Measurements from ENCODE around the gene SDK1. TPM values are rescaled to one million over a fixed set of nuclear protein-coding genes. Genes with fewer than 3 reads are reported as not detected.
"Not testable (repeated sequence)": the region's sequence is repeated elsewhere in the genome, so short reads cannot be mapped to it uniquely, and the experiment has no call there.

The SDK1 gene
- total RNA-seq, 1 donor from 2014 or later: 225 TPM

DNA sequence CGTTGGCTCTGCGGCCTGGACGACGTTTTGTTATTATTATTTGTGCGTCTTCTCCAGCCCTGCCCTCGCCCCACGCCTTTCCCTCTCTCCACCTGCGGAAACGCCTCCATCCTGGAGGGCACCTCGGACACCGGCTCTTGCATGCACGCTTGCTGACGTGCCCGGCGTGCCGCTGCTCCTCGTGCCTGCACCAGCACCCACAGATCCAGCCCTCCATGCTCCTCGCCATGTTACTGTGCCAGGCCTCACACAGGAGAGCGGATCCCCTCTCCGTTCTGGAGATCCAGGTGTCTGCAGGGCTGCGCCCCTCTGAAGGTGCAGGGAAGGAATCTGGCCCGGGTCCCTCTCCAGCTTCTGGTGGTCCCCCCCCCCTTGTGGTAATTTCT lies 1007.1 kb downstream of the SDK1 start:
- H3K9me3 Mint-ChIP-seq (ENCODE audit: unreplicated experiment): peaks cover 4% of the 10 kb centered on the region
- H3K36me3 Mint-ChIP-seq (ENCODE audit: unreplicated experiment): peaks cover 27% of the 10 kb centered on the region
- TF ChIP-seq, protein P1, sequence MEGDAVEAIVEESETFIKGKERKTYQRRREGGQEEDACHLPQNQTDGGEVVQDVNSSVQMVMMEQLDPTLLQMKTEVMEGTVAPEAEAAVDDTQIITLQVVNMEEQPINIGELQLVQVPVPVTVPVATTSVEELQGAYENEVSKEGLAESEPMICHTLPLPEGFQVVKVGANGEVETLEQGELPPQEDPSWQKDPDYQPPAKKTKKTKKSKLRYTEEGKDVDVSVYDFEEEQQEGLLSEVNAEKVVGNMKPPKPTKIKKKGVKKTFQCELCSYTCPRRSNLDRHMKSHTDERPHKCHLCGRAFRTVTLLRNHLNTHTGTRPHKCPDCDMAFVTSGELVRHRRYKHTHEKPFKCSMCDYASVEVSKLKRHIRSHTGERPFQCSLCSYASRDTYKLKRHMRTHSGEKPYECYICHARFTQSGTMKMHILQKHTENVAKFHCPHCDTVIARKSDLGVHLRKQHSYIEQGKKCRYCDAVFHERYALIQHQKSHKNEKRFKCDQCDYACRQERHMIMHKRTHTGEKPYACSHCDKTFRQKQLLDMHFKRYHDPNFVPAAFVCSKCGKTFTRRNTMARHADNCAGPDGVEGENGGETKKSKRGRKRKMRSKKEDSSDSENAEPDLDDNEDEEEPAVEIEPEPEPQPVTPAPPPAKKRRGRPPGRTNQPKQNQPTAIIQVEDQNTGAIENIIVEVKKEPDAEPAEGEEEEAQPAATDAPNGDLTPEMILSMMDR (IDR thresholded peaks at IDR 0.05; ENCODE audit: partially characterized antibody, unreplicated experiment): no peak
- no peak overlapping the region for H3K4me3 Mint-ChIP-seq (ENCODE audit: unreplicated experiment)
- no peak for DNase-seq
- H3K4me1 Mint-ChIP-seq (ENCODE audit: low read depth, unreplicated experiment): peaks cover 11% of the 10 kb centered on the region
- no peak overlapping the region for H3K27ac Mint-ChIP-seq (ENCODE audit: unreplicated experiment)
- peaks cover 6% of the 10 kb centered on the region for H3K27me3 Mint-ChIP-seq (ENCODE audit: unreplicated experiment)

- H3K4me1 Mint-ChIP-seq (ENCODE audit: low read depth, unreplicated experiment); H3K9me3 Mint-ChIP-seq (ENCODE audit: unreplicated experiment); H3K27ac Mint-ChIP-seq (ENCODE audit: unreplicated experiment); DNase-seq; H3K27me3 Mint-ChIP-seq (ENCODE audit: unreplicated experiment); H3K4me3 Mint-ChIP-seq (ENCODE audit: unreplicated experiment): not testable (repeated sequence)
- H3K36me3 Mint-ChIP-seq (ENCODE audit: unreplicated experiment): peaks cover 11% of the 10 kb centered on the region
These were observed 1012.9 kb downstream of the SDK1 start for GRCh38 chr7:4313911-4314310.

DNA sequence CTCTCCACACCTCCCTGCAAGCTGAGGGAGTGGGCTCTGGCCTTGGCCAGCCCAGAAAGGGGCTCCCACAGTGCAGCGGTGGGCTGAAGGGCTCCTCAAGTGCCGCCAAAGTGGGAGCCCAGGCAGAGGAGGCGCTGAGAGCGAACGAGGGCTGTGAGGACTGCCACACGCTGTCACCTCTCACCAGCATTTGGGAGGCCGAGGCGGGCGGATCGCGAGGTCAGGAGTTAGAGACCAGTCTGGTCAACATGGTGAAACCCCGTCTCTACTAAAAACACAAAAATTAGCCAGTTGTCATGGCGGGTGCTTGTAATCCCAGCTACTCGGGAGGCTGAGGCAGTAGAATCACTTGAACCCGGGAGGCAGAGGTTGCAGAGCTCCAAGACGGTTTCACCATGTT lies 1013.3 kb downstream of the SDK1 start:
- H3K36me3 Mint-ChIP-seq (ENCODE audit: unreplicated experiment): peaks cover 11% of the 10 kb centered on the region
- not testable (repeated sequence) for H3K27ac Mint-ChIP-seq (ENCODE audit: unreplicated experiment); H3K4me3 Mint-ChIP-seq (ENCODE audit: unreplicated experiment); H3K9me3 Mint-ChIP-seq (ENCODE audit: unreplicated experiment); H3K27me3 Mint-ChIP-seq (ENCODE audit: unreplicated experiment); DNase-seq; H3K4me1 Mint-ChIP-seq (ENCODE audit: low read depth, unreplicated experiment)
